KOPT-K1 (cell line): ENCODE results near the gene DGKH.

Source experiments
- H3K27ac ChIP-seq: fragments of 200-600 bp; sonication (generic); 2 replicates; pipeline ENCODE4 v1.5.1; 2016; ENCODE audit warnings: antibody characterized with exemption, mild to moderate bottlenecking, low read depth, low read length; ENCODE audit not compliant: poor library complexity, severe bottlenecking
- H3K36me3 ChIP-seq: fragments of 200-600 bp; sonication (generic); 2 replicates; pipeline ENCODE4 v1.5.1; 2017; ENCODE audit warnings: antibody characterized with exemption, mild to moderate bottlenecking, low read length, moderate library complexity; ENCODE audit not compliant: insufficient read depth
- H3K9me3 ChIP-seq: fragments of 200-600 bp; sonication (generic); 2 replicates; pipeline ENCODE4 v1.5.1; 2017; ENCODE audit warnings: antibody characterized with exemption, low read length, mild to moderate bottlenecking; ENCODE audit not compliant: insufficient read depth, poor library complexity, severe bottlenecking

Gene DGKH

GRCh38 chr13:42173789-42174343 lies 125.4 kb downstream of the DGKH start:
- Histone ChIP-seq H3K27ac (no peak overlapping the region), H3K9me3 (no peaks in the 10 kb centered on the region), H3K36me3 (no peaks in the 10 kb centered on the region; the same call in 1 of the 2 replicates)

GRCh38 chr13:42174344-42175162 lies 126.1 kb downstream of the DGKH start:
- Histone ChIP-seq H3K27ac (no peak overlapping the region), H3K36me3 (no peaks in the 10 kb centered on the region), H3K9me3 (no peaks in the 10 kb centered on the region)

DNA sequence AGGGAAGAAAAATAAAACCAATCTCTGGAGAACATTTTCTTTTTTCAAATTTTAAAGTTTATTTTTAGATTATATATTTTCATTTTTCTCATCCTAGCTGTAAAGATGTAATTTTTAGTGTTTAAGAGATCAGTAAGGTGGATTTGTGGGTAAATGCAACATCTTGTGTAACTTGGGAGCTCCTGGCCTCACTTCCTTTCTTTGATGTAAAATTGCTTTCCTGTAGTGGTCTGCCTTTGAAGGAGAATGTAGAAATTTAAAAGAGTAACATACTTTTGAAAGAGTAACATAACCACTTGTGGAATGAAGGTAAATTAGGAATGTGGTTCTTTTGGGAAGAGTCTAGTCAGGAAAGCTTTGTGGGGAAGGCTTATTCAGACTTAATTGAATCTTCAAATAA lies 127.8 kb downstream of the DGKH start:
- no peaks in the 10 kb centered on the region for H3K9me3 ChIP-seq
- peaks cover 5% of the 10 kb centered on the region; the same call in 1 of the 2 replicates for H3K36me3 ChIP-seq
- no peak overlapping the region for H3K27ac ChIP-seq

- H3K27ac ChIP-seq: no peak overlapping the region
- peaks cover 5% of the 10 kb centered on the region; the same call in 1 of the 2 replicates for H3K36me3 ChIP-seq
- no peaks in the 10 kb centered on the region for H3K9me3 ChIP-seq
These were observed 128.7 kb downstream of the DGKH start for GRCh38 chr13:42177189-42177588.

GRCh38 chr13:42181381-42181953 lies 133.0 kb downstream of the DGKH start:
- peaks cover 5% of the 10 kb centered on the region; the same call in 1 of the 2 replicates for H3K36me3 ChIP-seq
- H3K9me3 ChIP-seq: no peaks in the 10 kb centered on the region
- no peak overlapping the region for H3K27ac ChIP-seq

DNA sequence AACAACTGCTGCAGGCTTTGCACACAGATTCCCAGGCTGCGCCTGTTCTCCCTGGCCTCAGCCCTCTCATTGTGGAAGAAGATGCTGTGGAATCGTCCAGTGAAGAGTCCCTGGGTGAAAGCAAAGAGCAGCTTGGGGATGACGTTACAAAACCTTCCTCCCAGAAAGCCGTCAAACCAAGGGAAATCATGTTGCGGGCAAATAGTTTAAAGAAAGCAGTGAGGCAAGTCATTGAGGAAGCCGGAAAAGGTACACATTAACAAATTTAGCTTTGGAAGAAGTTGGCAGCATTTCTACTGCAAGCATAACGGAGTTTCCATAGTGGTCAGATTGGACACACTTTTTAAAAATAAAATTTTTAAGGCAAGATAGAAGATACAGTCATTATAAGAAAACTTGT lies 140.6 kb downstream of the DGKH start:
- Histone ChIP-seq H3K36me3 (peaks cover 17% of the 10 kb centered on the region), H3K27ac (no peak overlapping the region), H3K9me3 (no peaks in the 10 kb centered on the region)

- Histone ChIP-seq H3K9me3 (no peaks in the 10 kb centered on the region), H3K27ac (no peak overlapping the region), H3K36me3 (peaks cover 25% of the 10 kb centered on the region)
These were observed 142.1 kb downstream of the DGKH start for GRCh38 chr13:42190529-42190928.

DNA sequence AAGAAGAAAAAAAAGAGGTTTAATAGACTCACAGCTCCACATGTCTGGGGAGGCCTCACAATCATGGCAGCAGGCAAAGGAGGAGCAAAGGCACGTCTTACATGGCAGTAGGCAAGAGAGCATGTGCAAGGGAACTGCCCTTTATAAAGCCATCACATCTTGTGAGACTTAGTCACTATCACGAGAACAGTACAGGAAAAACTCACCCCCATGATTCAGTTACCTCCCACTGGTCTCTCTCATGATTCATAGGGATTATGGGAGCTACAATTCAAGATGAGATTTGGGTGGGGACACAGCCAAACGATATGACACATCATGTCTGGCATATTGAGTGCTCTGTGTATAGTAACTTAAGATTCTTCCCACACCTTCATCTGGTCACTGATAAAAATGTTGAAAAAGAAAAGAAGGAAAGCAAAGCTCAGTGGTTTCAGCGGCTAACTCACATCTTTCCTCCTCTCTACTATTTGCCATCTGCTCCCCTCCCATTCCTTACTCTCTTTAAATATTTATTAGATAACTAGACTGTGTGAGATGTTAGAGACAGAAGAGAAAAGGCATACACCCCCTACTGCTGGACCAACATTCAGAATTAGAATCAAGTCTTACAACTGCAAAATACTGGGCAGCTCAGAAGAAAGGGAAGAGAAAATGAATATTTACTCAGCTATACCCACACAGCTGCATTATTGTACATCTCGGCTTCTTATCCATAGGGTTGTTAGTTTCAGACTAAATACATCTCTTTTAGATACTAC lies 163.4 kb downstream of the DGKH start:
- Histone ChIP-seq H3K36me3 (peaks cover 22% of the 10 kb centered on the region; the same call in 1 of the 2 replicates), H3K27ac (no peak overlapping the region), H3K9me3 (no peaks in the 10 kb centered on the region)

- Histone ChIP-seq H3K9me3 (no peaks in the 10 kb centered on the region), H3K36me3 (peaks cover 21% of the 10 kb centered on the region; the same call in 1 of the 2 replicates), H3K27ac (no peak overlapping the region)
These were observed 166.0 kb downstream of the DGKH start for GRCh38 chr13:42214446-42214845.

DNA sequence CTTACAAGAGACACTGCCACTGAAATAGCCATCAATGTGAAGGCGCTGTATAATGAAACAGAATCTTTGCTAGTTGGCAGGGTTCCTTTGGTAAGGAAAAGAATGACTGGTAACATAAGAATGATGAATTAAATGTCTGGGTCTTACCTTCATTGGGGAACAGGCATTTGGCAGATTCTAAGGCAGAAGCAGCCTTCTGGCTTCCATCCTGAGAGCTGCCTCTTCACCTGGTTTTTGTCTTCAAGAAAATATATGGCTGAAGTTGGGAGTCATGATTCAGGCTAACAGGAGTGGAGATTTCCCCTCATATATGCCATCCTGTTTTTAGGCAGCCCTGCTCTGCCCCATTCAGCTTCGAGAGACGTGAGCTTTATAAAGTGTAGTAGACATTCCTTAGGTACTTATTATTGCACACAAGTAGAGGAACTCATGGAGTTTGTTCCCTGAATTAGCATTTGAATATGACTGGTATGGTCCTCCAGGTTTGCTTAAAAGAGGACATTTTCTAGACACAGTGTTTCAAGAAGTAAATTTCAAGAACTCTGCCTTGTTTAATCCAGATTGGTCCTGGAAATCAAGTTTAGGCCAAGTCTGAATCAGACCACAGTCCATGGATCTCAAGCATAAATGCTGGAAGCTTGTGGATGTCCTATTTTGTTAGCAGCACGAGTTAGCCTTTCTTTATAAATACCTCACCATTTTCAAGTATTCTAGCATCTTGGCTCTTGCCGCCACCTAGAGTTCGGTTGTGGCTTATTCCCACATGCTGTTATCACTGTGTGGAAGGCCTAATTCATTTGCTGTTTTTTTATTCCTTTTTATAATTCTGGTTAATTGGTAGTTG lies 167.4 kb downstream of the DGKH start:
- no peak overlapping the region for H3K27ac ChIP-seq
- H3K36me3 ChIP-seq: peaks cover 11% of the 10 kb centered on the region; the same call in 1 of the 2 replicates
- no peaks in the 10 kb centered on the region for H3K9me3 ChIP-seq

GRCh38 chr13:42216422-42216735 lies 167.9 kb downstream of the DGKH start:
- Histone ChIP-seq H3K36me3 (peaks cover 5% of the 10 kb centered on the region; the same call in 1 of the 2 replicates), H3K9me3 (no peaks in the 10 kb centered on the region), H3K27ac (no peak overlapping the region)

GRCh38 chr13:42218576-42218975 lies 170.1 kb downstream of the DGKH start:
- H3K27ac ChIP-seq: no peak overlapping the region
- no peaks in the 10 kb centered on the region; the same call in 1 of the 2 replicates for H3K36me3 ChIP-seq
- no peaks in the 10 kb centered on the region for H3K9me3 ChIP-seq

- H3K9me3 ChIP-seq: no peaks in the 10 kb centered on the region
- no peaks in the 10 kb centered on the region; the same call in 1 of the 2 replicates for H3K36me3 ChIP-seq
- H3K27ac ChIP-seq: no peak overlapping the region
These were observed 170.6 kb downstream of the DGKH start for GRCh38 chr13:42219051-42219450.

- Histone ChIP-seq H3K27ac (no peak overlapping the region), H3K9me3 (no peaks in the 10 kb centered on the region), H3K36me3 (no peaks in the 10 kb centered on the region; the same call in 1 of the 2 replicates)
These were observed 171.4 kb downstream of the DGKH start for GRCh38 chr13:42219876-42220275.
